ENCODE results near the gene SEC22A.
"Not testable (repeated sequence)": the region's sequence is repeated elsewhere in the genome, so short reads cannot be mapped to it uniquely, and the experiment has no call there.

Gene SEC22A

DNA sequence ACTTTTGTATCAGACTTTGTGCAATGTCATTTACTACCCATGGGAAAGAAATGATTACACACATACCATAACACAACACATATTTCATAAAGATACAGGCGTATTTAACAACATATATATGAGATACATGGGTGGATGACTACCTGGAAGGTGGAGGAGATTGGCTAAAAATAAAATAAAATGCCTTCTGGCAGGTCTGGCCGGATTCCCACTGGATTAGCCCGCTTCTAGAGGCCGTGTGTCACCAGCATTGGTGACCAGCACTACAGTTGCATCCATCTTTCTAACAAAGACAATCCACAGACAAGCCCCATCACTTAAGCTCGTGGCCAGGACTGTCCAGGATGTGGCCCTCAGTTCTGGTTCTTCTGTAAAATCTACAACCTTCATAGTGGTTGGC is 21.0 kb upstream of the SEC22A start:
- DNase-seq (ENCODE audit: low read depth, low spot score) = no peak

DNA sequence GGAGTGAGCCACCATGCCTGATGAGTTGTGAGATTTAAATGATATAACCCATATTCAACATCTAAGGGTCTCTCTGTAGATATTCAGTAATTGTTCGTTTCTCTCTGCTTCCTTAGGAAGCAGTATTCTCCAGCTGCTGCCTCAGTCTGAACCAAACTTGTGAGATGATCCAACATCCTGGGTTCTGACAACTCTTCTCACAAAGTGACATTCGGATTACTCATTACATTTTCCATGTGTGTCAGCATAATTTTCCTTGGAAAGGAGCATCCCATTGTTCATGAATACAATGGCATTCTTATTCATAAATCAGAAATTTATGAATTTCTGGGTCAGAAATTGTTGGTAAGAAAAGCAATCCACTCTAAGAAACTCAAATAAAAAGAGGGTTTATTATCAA is 15.0 kb upstream of the SEC22A start:
- no peak for DNase-seq (ENCODE audit: low read depth, low spot score)

DNA sequence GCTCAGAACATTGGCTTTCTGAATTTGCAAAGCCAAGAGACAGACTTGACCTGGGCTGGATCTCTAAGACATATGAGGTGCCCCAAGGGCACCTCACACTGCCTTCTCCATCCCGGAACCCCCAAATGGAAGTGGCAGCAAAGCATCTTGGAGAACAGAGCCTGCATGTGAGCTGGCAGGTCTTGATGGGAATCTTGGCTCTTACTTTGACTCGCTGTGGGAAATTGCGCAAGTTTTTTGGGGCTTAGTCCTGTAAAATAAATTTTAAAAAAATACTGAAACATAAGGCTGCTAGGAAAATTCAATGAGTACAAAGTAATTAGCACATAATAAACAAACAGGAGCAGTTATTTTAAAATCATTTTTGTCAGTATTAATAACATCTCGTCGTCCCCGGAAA is 13.7 kb upstream of the SEC22A start:
- no peak for DNase-seq (ENCODE audit: low read depth, low spot score)

DNA sequence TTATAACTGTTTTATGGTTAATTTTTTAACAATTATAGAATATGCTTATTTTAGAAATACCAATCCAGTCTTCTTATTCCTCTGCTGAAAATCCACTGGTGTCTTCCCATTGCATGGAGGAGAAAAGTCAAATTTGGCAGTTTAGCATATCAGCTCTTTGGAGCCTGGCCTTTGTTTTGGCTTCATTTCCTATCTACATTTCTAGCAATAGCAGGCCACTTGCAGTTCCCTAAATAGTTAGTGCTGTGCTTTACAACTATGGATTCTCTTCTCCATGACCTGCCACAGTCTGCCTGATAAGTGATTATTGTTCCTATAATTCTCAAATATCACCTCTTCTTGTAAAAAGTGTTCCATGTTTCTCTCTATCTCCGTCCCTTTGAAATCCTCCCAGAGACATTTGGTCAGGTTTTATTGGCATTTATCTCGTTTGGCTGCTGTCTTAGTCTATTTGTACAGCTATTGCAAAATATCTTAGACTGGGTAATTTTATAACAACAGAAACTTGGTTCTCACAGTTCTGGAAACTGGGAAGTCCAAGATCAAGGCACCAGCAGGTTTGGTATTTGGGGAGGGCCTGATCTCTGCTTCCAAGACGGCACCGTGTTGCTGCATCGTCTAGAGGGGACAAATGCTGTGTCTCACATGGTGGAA is 8.2 kb upstream of the SEC22A start:
- no peak for DNase-seq (ENCODE audit: low read depth, low spot score)

DNA sequence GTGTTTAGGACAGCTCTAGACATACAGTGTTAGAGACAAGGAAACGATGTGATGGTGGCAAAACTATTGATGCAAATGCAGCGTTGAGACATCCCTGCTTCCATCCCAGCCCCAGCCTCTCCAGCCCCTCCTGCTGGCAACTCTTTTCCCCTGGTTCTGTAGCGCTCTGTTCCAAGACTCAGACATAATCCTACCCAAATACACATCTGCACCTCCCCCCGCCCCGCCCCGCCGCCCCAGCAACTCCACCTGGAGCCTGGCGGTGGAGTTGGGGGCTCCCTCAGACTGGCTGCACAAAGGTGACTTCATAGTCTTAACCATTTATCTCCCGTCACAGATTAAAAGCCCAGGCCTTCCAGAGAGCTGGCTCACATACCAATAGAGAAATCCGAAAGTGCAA is 7.2 kb upstream of the SEC22A start:
- DNase-seq (ENCODE audit: low read depth, low spot score) = no peak

DNA sequence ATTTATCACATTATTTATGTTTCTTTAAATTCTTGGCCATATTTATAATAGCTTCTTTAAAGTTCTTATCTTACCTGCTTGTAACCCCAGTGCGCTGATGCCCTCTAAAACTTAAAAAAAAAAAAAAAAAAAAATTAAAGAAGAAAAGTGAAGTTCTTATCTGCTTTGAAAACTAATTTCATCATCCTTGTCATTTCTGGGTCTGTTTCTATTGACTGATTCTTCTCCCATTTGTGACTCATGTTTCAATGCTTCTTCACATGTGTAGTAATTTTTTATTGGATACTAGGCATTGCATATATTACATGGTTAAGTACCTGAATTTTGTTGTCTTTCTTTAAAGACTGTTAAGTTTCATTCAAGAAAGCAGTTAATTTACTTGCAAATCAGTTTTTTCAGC is 3.4 kb upstream of the SEC22A start:
- no peak for DNase-seq (ENCODE audit: low read depth, low spot score)

DNA sequence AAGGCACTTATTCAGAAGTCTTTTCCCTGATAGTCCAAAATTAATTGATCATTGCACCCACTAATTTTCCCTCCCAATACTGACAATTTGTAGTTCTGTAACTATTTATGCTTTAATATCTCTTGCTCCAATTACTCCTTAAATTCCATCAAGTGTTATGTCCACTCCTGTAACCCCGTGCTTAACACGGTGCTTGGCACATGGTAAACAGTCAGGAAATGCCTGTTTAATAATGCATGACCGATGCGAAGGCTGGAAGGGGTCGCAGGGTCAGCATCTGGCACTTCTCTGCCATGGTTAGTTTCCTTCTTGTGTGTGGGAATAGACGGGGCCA is 553 bp upstream of the SEC22A start:
- DNase-seq (ENCODE audit: low read depth, low spot score) = no peak

DNA sequence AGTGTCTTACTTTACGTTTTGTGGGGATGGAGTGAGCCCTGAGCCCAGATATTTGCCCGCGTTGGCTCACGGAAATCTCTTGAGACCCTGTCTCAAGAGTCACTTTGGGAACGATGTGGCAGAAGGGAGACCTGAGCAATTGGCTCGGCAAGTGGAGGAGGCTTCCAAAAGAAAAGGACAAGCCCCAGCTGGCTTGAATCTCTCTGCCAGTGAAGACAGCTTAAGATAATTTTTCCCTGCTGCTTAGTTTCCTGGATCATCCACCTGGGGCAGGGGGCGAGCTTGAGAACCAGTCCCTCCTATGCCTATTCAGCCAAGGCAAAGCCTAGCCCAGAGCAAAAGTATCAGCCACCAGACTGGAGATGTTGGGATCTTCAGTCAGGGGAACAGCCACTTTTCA is 708 bp downstream of the SEC22A start:
- DNase-seq (ENCODE audit: low read depth, low spot score) = no peak

DNA sequence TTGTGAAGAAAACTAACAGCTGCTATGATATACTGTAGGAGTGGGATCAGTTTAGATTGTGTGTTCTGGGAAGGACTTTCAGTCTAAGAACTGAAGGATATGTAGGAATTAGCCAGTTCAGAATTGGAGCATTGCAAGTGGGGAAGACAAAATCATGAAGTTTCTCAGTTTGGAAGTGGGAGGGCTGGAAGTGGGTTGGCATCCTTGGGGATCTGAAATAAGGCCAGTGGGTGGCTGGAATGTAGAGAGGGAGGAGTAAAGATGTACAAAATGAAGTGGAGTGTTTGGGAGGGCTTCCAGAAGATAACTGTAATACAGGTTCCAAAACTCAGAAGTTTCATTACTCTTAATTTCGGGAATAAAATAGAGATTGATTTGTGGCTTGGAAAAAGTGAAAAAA is 17.2 kb downstream of the SEC22A start:
- DNase-seq (ENCODE audit: low read depth, low spot score) = no peak

DNA sequence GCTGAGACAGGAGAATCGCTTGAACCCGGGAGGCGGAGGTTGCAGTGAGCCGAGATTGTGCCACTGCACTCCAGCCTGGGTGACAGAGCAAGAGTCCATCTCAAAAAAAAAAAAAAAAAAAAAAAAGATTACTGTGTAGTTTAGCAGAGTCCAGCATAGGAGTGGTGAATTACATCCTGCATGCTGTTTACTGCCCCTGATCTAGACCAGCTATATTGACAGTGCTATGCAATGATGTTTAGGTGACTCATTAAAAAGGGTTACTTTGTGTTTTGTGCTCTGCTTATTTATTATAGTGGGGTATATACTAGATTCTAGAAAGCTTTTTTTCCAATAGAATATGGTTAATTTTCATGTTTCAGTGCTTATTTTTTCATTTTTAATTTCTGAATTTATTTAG is 19.6 kb downstream of the SEC22A start:
- not testable (repeated sequence) for DNase-seq (ENCODE audit: low read depth, low spot score)

DNA sequence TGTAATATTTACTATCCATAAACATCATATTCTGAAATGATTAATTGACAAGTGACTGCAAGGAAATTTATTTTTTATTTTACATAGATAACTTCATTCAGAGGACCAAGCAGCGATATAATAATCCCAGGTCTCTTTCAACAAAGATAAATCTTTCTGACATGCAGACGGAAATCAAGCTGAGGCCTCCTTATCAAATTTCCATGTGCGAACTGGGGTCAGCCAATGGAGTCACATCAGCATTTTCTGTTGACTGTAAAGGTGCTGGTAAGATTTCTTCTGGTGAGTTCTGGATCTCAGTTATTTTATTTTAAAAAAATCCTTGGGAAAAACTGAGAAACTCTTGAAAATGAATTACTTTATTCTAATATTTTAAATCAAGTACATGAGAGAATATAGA is 23.3 kb downstream of the SEC22A start:
- DNase-seq (ENCODE audit: low read depth, low spot score) = no peak

DNA sequence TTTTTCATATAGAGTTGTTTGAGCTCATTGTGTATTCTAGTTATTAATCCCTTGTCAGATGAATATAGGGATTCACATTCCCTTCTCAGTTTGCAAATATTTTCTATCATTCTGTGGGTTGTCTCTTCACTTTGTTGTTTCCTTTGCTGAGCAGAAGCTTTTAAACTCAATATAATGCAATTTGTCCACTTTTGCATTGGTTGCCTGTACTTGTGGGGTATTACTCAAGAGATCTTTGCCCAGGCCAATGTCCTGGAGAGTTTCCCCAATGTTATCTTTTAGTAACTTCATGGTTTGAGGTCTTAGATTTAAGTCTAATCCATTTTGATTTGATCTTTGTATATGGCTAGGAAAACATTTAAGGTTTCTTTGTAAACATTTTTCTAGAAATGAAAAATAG is 24.8 kb downstream of the SEC22A start:
- no peak for DNase-seq (ENCODE audit: low read depth, low spot score)

DNA sequence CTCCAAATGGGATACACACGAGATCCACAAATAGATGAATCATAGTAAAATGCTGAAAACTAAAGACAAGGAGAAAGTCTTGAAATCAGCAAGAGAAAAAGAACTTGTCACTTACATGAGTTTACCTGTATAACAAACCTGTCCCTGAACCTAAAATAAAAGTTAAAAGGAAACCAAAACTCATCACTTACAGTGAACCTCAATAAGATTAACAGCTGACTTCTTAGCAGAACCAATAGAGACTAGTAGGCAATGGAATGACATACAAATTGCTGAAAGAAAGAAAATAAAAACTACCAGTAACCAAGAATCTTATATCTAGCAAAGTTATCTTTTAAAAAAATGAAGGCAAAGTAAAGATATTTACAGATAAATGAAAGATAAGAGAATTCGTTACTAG is 27.4 kb downstream of the SEC22A start:
- DNase-seq (ENCODE audit: low read depth, low spot score) = no peak

DNA sequence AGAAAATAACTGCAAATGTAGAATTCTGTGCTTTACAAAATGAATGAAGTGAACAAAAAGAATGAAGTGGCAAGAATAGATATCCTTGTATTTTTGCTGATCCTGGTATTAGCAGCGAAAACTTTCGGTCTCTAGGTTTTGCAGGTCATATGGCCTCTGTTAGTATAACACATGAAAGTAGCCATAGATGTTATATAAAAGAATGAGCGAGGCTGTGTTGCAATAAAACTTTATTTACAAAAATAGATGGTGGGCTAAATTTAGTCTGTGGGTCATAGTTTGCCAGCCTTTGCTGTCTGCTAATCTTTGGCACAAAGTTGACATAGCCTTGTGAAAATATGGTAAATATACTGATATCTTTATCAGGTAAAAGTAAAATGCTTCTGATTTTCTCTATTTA is 35.2 kb downstream of the SEC22A start:
- DNase-seq (ENCODE audit: low read depth, low spot score) = no peak

DNA sequence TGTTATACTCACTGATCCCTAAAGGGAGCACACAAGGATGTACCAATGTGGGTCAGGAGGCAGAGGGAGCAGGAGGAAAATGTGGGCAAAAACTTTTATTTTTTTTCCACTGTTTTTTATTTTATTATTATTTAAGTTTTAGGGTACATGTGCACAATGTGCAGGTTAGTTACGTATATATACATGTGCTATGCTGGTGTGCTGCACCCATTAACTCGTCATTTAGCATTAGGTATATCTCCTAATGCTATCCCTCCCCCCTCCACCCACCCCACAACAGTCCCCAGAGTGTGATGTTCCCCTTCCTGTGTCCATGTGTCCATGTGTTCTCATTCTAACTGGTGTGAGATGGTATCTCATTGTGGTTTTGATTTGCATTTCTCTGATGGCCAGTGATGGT is 37.4 kb downstream of the SEC22A start:
- DNase-seq (ENCODE audit: low read depth, low spot score) = not testable (repeated sequence)

DNA sequence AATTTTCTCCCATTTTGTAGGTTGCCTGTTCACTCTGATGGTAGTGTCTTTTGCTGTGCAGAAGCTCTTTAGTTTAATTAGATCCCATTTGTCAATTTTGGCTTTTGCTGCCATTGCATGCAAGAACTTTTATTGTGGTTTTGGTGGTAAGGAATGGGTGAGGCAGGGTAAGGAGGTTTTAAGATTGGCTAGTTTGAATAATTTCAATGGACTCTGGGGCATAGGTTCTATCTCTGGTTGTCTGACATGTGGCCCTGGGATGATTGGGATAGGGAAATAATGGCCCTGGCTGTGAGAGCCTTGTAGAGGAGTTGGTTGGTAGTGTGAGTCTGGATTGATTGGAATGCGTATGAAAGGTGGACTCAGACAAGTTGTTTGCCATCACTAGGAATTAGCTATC is 38.0 kb downstream of the SEC22A start:
- DNase-seq (ENCODE audit: low read depth, low spot score) = no peak

DNA sequence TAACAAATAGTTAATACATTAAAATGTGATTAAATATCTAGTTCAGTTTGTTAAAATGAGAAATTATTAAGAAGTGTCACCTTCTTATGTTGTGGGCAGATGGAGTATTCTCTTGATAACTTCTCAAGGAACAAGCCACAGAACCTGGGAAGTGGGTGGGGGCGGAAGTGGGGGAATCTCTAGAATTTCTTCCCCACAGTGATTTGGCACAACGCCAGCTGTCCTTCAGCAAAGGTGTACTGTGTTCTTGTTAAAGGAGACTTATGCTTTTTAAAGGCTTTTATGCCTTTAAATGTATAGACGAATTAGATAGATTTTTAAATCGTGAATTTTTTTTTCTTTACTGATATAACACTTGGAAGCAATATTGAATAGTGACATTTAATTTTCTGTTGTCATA is 42.4 kb downstream of the SEC22A start:
- DNase-seq (ENCODE audit: low read depth, low spot score) = no peak

DNA sequence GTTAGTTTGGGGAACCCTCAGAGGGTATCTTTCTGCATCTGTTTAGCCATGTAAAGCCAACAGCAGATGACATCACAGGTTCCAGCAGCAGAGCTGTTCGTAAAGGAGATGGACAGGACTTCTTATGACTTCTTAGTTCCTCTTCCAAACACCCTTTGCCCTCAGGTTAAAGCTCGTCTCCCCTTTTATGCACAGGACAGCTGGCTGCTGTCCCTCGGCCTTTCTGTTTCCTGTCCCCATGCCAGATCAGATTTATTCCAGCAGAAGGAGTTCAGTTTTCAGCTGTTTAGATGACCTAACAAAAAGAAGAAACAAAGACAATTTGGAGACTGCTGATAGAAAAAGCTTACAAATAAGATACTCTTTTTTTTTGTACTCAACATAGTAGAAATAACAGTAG is 45.1 kb downstream of the SEC22A start:
- no peak for DNase-seq (ENCODE audit: low read depth, low spot score)

DNA sequence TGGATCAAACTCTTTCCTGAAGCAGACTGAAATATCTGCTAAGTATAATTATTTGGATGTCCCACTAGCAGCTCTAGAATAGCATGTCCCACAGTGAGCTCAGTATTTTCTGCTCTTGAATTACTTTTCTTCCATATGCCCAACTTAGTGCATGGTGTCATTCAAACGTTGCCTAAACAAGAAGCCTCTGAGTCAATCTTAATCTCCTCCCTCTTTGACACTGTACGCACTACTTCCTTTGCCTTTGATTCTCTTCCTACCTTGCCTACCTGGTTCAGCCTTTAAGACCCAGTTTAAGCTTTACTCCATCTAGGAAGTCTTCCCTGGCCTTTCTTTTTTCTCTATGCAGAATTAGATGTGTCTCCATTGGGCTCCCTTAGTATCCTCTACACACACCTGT is 54.5 kb downstream of the SEC22A start:
- no peak for DNase-seq (ENCODE audit: low read depth, low spot score)

DNA sequence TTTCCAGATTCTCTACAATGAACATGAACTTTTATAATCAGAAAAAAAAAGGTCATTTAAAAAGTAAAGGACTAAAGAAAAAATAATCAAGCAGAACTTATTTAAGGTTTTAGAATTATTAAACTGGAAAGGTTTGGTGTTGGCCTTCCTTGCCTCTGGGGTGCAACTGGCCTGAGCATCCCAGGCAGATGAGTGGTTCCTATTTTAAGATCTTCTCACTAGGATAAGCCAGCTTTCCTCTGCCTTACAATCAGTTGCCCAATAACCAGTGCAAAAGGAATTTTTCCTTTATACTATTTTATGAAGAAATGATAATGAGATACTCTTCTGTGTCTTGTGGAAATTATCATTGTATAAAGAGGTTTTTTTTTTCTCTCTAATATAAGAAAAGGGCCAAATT is 56.6 kb downstream of the SEC22A start:
- no peak for DNase-seq (ENCODE audit: low read depth, low spot score)

DNA sequence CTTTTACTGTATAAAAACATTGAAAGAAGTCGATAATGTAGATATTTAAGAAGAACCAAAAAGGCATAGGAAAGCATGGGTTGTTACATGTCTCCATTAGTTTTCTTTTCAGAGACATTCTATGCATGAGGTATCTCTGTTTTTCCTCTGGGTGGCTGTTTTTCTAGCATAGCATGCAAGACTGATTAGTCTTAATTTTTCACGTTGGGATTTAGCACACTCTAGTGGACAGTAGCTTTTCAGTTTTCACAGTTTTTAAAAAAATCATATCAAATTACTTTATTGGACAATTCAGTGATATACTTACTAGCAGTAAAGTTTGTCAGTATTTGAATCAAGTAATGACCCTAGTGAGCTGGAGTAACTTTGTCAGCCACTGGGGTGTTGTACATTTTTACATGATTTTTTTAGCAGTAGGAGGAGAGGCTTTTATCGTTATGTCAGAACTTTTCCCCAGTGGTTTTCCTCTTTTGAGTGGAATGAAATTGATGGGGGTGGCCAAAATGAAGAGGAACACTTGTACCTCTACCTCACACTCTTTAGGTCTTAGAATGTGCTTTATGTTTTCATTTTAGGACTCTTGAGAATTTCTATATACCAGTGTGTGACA is 57.2 kb downstream of the SEC22A start:
- no peak for DNase-seq (ENCODE audit: low read depth, low spot score)

DNA sequence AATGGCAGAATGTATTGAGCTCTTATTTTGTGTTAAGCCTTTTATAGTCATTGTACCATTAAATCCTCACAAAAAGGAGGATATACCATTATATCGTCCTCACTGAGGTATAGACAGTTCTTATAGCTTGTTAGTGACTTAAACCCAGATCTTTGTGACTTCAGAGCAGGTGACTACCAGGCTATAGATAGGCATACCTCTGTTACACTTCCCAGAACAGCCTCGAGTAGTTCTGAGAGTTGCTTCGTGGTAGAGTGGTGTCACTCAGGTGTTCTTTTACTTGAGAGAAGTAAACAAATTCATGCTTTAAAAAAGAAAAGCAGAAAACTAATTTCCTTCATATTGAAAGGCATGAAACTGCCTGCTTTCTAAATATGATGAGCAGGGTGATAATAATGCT is 59.9 kb downstream of the SEC22A start:
- DNase-seq (ENCODE audit: low read depth, low spot score) = no peak

DNA sequence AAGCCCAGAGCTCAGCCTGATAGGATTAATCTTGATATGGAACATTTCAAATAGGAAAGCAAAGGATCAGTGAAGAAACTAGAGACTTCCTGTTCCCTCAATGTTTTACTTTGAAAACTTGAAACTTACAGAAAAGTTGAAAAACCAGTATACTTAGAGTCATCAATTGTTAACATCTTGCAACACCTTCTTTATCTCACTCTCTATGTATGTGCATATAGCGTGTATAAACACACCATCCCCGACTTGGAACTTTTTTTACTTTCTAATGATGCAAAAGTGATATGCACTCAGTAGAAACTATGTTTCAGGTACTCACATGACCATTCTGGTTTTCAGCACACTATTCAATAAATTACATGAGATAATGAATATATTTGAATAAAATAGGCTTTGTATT is 60.5 kb downstream of the SEC22A start:
- DNase-seq (ENCODE audit: low read depth, low spot score) = no peak

DNA sequence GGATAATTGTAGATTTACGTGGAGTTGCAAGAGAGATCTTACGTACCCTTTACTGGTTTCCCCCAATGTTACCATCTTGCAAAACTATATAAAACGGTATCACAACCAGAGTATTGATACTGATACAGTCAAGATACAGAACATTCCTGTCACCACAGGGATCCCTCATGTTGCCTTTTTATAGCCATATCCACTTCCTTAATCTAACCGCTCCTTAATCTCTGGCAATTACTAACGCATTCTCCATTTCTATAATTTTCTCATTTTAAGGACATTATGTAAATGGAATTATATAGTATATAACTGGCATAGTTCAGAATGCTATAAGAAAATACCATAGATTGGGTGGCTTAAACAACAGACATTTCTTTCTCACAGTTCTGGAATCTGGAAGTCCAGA is 61.1 kb downstream of the SEC22A start:
- no peak for DNase-seq (ENCODE audit: low read depth, low spot score)
